Measurements from ENCODE around the gene NPAS1.

- no peak for TF ChIP-seq CTCF (conservative IDR thresholded peaks at IDR 0.05)
- no peak for TF ChIP-seq EZH2 (IDR thresholded peaks at IDR 0.05; ENCODE audit: low read depth)
These were observed 73.6 kb downstream of the NPAS1 start for GRCh38 chr19:47093254-47093653.

Measured in PC-9 (cell line).